Nucleus accumbens (tissue), 56 donors: ENCODE data around the gene CCDC74B.
A peak's percentile ranks its signal among the peaks of the same experiment; 100 is the strongest.
"Not testable (repeated sequence)": the region's sequence is repeated elsewhere in the genome, so short reads cannot be mapped to it uniquely, and the experiment has no call there.

ENCODE experiments used
- DNase-seq, 56 donors: peaks; one replicate each; lab custom pipeline; 2025; lab: John Stamatoyannopoulos, UW

Gene CCDC74B

GRCh38 chr2:130145006-130145414 lies at the start of gene CCDC74B:
TSS of gene CCDC74B (minus strand) at chr2:130145112. CDS start at chr2:130144996, 116 bp downstream.
- DNase-seq = peak in 16 of 56 donors; percentile 4 to 66 (median 23)

- not testable (repeated sequence) for DNase-seq
These were observed 48.9 kb upstream of the CCDC74B start for GRCh38 chr2:130193824-130194223.

GRCh38 chr2:130192451-130192850 lies 47.5 kb upstream of the CCDC74B start:
- DNase-seq = not testable (repeated sequence)

- DNase-seq = not testable (repeated sequence)
These were observed 46.4 kb upstream of the CCDC74B start for GRCh38 chr2:130191319-130191718.

- DNase-seq = no peak
These were observed 45.3 kb upstream of the CCDC74B start for GRCh38 chr2:130190237-130190636.

GRCh38 chr2:130188958-130189357 lies 44.0 kb upstream of the CCDC74B start:
- not testable (repeated sequence) for DNase-seq

GRCh38 chr2:130187859-130188792 lies 43.2 kb upstream of the CCDC74B start:
- DNase-seq = not testable (repeated sequence)

- DNase-seq = no peak
These were observed 42.4 kb upstream of the CCDC74B start for GRCh38 chr2:130187268-130187667.

- DNase-seq = no peak
These were observed 41.5 kb upstream of the CCDC74B start for GRCh38 chr2:130186391-130186790.

- no peak for DNase-seq
These were observed 41.0 kb upstream of the CCDC74B start for GRCh38 chr2:130185896-130186295.

GRCh38 chr2:130185436-130185835 lies 40.5 kb upstream of the CCDC74B start:
- DNase-seq = no peak

GRCh38 chr2:130183512-130184373 lies 38.8 kb upstream of the CCDC74B start:
- DNase-seq = peak in 34 of 56 donors; percentile 7 to 64 (median 26)

GRCh38 chr2:130182826-130183511 lies 38.1 kb upstream of the CCDC74B start:
- DNase-seq = peak in 3 of 56 donors; percentile 14 to 20 (median 16)

GRCh38 chr2:130181880-130182682 lies 37.2 kb upstream of the CCDC74B start, which contains the start of gene MZT2B:
TSS of gene MZT2B (plus strand) at chr2:130182262. CDS start at chr2:130182283, 21 bp downstream.
- peak in 54 of 56 donors; percentile 45 to 92 (median 82) for DNase-seq

GRCh38 chr2:130181325-130181879 lies 36.5 kb upstream of the CCDC74B start, which contains the start of gene SMPD4:
TSS of gene SMPD4 (minus strand) at chr2:130181602. CDS start at chr2:130176592, 5,010 bp downstream.
- DNase-seq = peak; percentile 21 to 97 (median 90)

- DNase-seq = not testable (repeated sequence)
These were observed 35.8 kb upstream of the CCDC74B start for GRCh38 chr2:130180404-130181324.

GRCh38 chr2:130174866-130175265 lies 30.0 kb upstream of the CCDC74B start:
- not testable (repeated sequence) for DNase-seq

GRCh38 chr2:130169896-130170295 lies 25.0 kb upstream of the CCDC74B start:
- DNase-seq = no peak
